PC-9 (cell line): ENCODE data around the gene CCT5. TPM values are rescaled to one million over a fixed set of nuclear protein-coding genes. Genes with fewer than 3 reads are reported as not detected.
A peak's percentile ranks its signal among the peaks of the same experiment; 100 is the strongest.
"Not testable (repeated sequence)": the region's sequence is repeated elsewhere in the genome, so short reads cannot be mapped to it uniquely, and the experiment has no call there.

ENCODE experiments used
- BruUV-seq: library from RNA; stranded (reverse); fragments of 400-500 nt; replicated peaks from 2 replicates; lab custom pipeline; 2021; lab: Mats Ljungman, UMichigan
- CTCF ChIA-PET: fragments of 300-600 bp; sonication (Branson Sonifier 250); formaldehyde crosslinking; loops from one replicate; lab custom pipeline; 2022; ENCODE audit warnings: antibody characterized with exemption; lab: Charles Lee
- POLR2A ChIA-PET: fragments of 300-600 bp; sonication (Branson Sonifier 250); formaldehyde crosslinking; loops from one replicate; lab custom pipeline; 2022; ENCODE audit warnings: antibody characterized with exemption; ENCODE audit not compliant: unreplicated experiment; lab: Charles Lee
- DNase-seq, 2 experiments: peaks; one replicate each; pipeline versions ENCODE4 v3.0.0 to v3.0.0-alpha.2; 2015 to 2022; ENCODE audit warnings: mixed read lengths in 1 of 2
- H2AFZ ChIP-seq: fragments of 200-600 bp; sonication (generic); 2 replicates; pipeline ENCODE4 v1.8.1; 2017; ENCODE audit warnings: antibody characterized with exemption
- H3F3A ChIP-seq: fragments of 200-600 bp; sonication (generic); 2 replicates; pipeline ENCODE4 v1.8.1; 2017; ENCODE audit warnings: antibody characterized with exemption, mild to moderate bottlenecking, low read depth; ENCODE audit not compliant: insufficient read depth
- H3K27ac ChIP-seq: fragments of 200-600 bp; sonication (generic); 2 replicates; pipeline ENCODE4 v1.6.1; 2016; ENCODE audit warnings: mixed run types
- H3K27me3 ChIP-seq: fragments of 200-600 bp; sonication (generic); 2 replicates; pipeline ENCODE4 v1.6.1; 2016; ENCODE audit warnings: low read depth, mixed run types; ENCODE audit not compliant: insufficient read depth
- H3K36me3 ChIP-seq: fragments of 200-600 bp; sonication (generic); 2 replicates; pipeline ENCODE4 v1.6.1; 2016; ENCODE audit warnings: low read depth, mixed run types
- H3K4me1 ChIP-seq: fragments of 200-600 bp; sonication (generic); replicated peaks from 2 replicates; pipeline ENCODE4 v1.6.1; 2016; ENCODE audit warnings: mixed run types; ENCODE audit not compliant: insufficient read depth
- H3K4me2 ChIP-seq: fragments of 200-600 bp; sonication (generic); 2 replicates; pipeline ENCODE4 v1.6.1; 2017; ENCODE audit warnings: mixed run types
- H3K4me3 ChIP-seq: fragments of 200-600 bp; sonication (generic); 2 replicates; pipeline ENCODE4 v1.6.1; 2016; ENCODE audit warnings: mixed run types
- H3K79me2 ChIP-seq: fragments of 200-600 bp; sonication (generic); 2 replicates; pipeline ENCODE4 v1.6.1; 2017; ENCODE audit warnings: low read depth, mixed run types
- H3K9me2 ChIP-seq: fragments of 200-600 bp; sonication (generic); 2 replicates; pipeline ENCODE4 v1.8.1; 2017; ENCODE audit warnings: mild to moderate bottlenecking; ENCODE audit not compliant: insufficient read depth
- H3K9me3 ChIP-seq: fragments of 200-600 bp; sonication (generic); 2 replicates; pipeline ENCODE4 v1.8.1; 2016; ENCODE audit warnings: low read depth; ENCODE audit not compliant: insufficient read depth
- H4K20me1 ChIP-seq: fragments of 200-600 bp; sonication (generic); 2 replicates; pipeline ENCODE4 v1.8.1; 2017; ENCODE audit not compliant: insufficient read depth
- CTCF ChIP-seq: fragments of 200-600 bp; sonication (generic); conservative IDR thresholded peaks from 2 replicates; pipeline ENCODE4 v1.6.1; 2017; ENCODE audit warnings: mixed run types, antibody characterized with exemption, mild to moderate bottlenecking, moderate library complexity
- EZH2 ChIP-seq: fragments of 200-600 bp; sonication (generic); IDR thresholded peaks from 2 replicates; pipeline ENCODE4 v1.8.0; 2017; ENCODE audit warnings: antibody characterized with exemption, low read depth
- intact Hi-C: fragments of 100-400 bp; cut with micrococcal nuclease; formaldehyde crosslinking; loops from one replicate; pipeline ENCODE4 v1.10.0; 2022; ENCODE audit not compliant: unreplicated experiment
- total RNA-seq: library from RNA; stranded (reverse); gene quantifications from 2 replicates; pipeline ENCODE4 v1.2.3, GENCODE V29; 2021

The CCT5 gene
- total RNA-seq, 1 experiment from 2014 or later = 831 TPM

- BruUV-seq = no TSS peak
- no peaks in the 10 kb centered on the region for H3K27me3 ChIP-seq
- CTCF ChIA-PET = no interaction called here
- H4K20me1 ChIP-seq = 0 out of 2 replicates have a peak, but pooled peaks cover 6% of the 10 kb centered on the region
- POLR2A ChIA-PET = no interaction called here
- intact Hi-C loops = loop anchor here (5.0 kb wide), 1 partner anchor 154 kb away; no protein-coding TSS in a partner anchor
- peaks cover 33% of the 10 kb centered on the region for H3K4me1 ChIP-seq
- H2AFZ ChIP-seq = no peak overlapping the region
- no peaks in the 10 kb centered on the region for H3K9me3 ChIP-seq
- H3K79me2 ChIP-seq = no peaks in the 10 kb centered on the region
- peak in 1 of 2 experiments; percentile 17 for DNase-seq
- H3K4me3 ChIP-seq = no peak overlapping the region
- peak overlapping the region; percentile 90 for H3K27ac ChIP-seq
- TF ChIP-seq CTCF (no peak), EZH2 (no peak)
- peaks cover 19% of the 10 kb centered on the region for H3K36me3 ChIP-seq
- H3F3A ChIP-seq = peaks cover 53% of the 10 kb centered on the region
- H3K9me2 ChIP-seq = no peaks in the 10 kb centered on the region
- H3K4me2 ChIP-seq = 0 out of 2 replicates have a peak overlapping the region, but pooled peaks have one; percentile 4
Observed at GRCh38 chr5:10268100-10268499, 18.0 kb downstream of the CCT5 start.

GRCh38 chr5:10272053-10272874, 22.2 kb downstream of the CCT5 start:
- no peak overlapping the region for H3K27ac ChIP-seq
- no peak for DNase-seq

GRCh38 chr5:10272875-10273209, 22.8 kb downstream of the CCT5 start:
- DNase-seq, H3K4me3 ChIP-seq, H3K4me1 ChIP-seq, intact Hi-C loops, H3K27me3 ChIP-seq, H3K36me3 ChIP-seq, H3K4me2 ChIP-seq, H3K9me3 ChIP-seq, CTCF ChIA-PET, H3K27ac ChIP-seq, H3K79me2 ChIP-seq, H2AFZ ChIP-seq, H4K20me1 ChIP-seq, H3K9me2 ChIP-seq, BruUV-seq, H3F3A ChIP-seq: not testable (repeated sequence)
- POLR2A ChIA-PET = interaction anchor here (0.6 kb wide), 2 partner anchors 9 to 22 kb away, joined by 3 to 4 read pairs; no protein-coding TSS in a partner anchor

More at GRCh38 chr5:10272053-10272874, 22.2 kb downstream of the CCT5 start:
- Histone ChIP-seq H3K79me2 (no peaks in the 10 kb centered on the region), H4K20me1 (no peaks in the 10 kb centered on the region), H3K4me3 (no peak overlapping the region), H3K9me3 (no peaks in the 10 kb centered on the region), H2AFZ (no peak overlapping the region), H3F3A (peaks cover 12% of the 10 kb centered on the region), H3K36me3 (no peaks in the 10 kb centered on the region), H3K27me3 (no peaks in the 10 kb centered on the region), H3K9me2 (no peaks in the 10 kb centered on the region), H3K4me1 (peaks cover 15% of the 10 kb centered on the region), H3K4me2 (no peak overlapping the region)
- no TSS peak for BruUV-seq
- intact Hi-C loops = no loop called here
- ChIA-PET CTCF (no interaction called here), POLR2A (interaction anchor here (0.6 kb wide), 2 partner anchors 8 to 21 kb away, joined by 3 to 4 read pairs; no protein-coding TSS in a partner anchor)
- no peak for TF ChIP-seq CTCF
- TF ChIP-seq EZH2 = no peak
